ENCODE data around the gene HECW1. TPM values are rescaled to one million over a fixed set of nuclear protein-coding genes. Genes with fewer than 3 reads are reported as not detected.

The HECW1 gene
- total and polyA plus RNA-seq, 4 donors: 0.05 TPM; not detected in 3

DNA sequence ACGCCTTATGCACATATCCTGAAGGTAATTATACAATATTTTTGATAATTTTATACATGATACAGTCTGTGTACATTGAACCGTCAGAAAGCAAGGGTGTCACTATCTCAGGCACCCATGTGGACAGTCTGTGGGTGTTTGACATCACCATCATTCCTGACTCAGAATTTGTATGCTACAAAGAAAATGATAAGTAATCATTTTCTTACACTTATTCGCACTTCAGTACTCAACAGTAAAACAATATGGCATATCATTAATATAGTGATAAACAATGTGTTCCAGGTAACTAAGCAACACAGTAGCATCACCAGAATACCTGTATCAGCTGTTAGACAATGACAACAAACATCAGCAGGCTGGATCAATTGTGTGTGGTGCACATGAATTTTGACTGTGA lies 17.9 kb downstream of the HECW1 start (continued):
- TF ChIP-seq, protein P1, sequence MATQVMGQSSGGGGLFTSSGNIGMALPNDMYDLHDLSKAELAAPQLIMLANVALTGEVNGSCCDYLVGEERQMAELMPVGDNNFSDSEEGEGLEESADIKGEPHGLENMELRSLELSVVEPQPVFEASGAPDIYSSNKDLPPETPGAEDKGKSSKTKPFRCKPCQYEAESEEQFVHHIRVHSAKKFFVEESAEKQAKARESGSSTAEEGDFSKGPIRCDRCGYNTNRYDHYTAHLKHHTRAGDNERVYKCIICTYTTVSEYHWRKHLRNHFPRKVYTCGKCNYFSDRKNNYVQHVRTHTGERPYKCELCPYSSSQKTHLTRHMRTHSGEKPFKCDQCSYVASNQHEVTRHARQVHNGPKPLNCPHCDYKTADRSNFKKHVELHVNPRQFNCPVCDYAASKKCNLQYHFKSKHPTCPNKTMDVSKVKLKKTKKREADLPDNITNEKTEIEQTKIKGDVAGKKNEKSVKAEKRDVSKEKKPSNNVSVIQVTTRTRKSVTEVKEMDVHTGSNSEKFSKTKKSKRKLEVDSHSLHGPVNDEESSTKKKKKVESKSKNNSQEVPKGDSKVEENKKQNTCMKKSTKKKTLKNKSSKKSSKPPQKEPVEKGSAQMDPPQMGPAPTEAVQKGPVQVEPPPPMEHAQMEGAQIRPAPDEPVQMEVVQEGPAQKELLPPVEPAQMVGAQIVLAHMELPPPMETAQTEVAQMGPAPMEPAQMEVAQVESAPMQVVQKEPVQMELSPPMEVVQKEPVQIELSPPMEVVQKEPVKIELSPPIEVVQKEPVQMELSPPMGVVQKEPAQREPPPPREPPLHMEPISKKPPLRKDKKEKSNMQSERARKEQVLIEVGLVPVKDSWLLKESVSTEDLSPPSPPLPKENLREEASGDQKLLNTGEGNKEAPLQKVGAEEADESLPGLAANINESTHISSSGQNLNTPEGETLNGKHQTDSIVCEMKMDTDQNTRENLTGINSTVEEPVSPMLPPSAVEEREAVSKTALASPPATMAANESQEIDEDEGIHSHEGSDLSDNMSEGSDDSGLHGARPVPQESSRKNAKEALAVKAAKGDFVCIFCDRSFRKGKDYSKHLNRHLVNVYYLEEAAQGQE (IDR thresholded peaks at IDR 0.05): no peak

DNA sequence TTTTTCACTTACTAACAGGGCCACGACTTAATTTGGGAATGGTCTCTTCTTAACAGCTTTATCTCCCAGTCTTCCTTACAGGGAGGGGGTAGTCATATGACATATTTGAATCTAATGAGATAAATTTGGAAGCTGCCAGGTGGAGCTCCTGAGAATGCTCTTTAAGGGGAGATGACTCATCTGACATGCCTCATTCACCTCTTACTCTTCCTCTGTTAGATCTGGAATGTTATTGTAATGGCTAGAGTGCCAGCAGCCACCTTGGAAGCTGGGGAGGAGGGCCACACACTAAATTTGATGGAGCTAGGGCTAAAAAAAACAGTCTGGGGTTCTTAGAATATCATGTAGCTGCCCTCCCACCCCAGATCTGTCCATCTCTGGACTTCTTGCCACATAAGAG lies 22.7 kb downstream of the HECW1 start:
- no peaks in the 10 kb centered on the region for H3K4me1 ChIP-seq (ENCODE audit: control insufficient read depth in 4 of 4, insufficient read depth in 4 of 4, low read length in 3 of 4)
- H3K9ac ChIP-seq (ENCODE audit: low read depth in 1 of 2, low read length in 2 of 2): no peak overlapping the region
- 59% methylated on average over 1 of the region's 1 CpG for WGBS
- no peak overlapping the region for H3K27ac ChIP-seq (ENCODE audit: low read depth in 1 of 2, low read length in 2 of 2)
- TF ChIP-seq FOXA2 (IDR thresholded peaks at IDR 0.05) (no peak), ZBTB33 (IDR thresholded peaks at IDR 0.05) (no peak), NR2F2 (IDR thresholded peaks at IDR 0.05) (no peak), ATF3 (IDR thresholded peaks at IDR 0.05) (no peak), HNF4A (conservative IDR thresholded peaks at IDR 0.05) (no peak), TAF1 (conservative IDR thresholded peaks at IDR 0.05) (no peak), JUND (IDR thresholded peaks at IDR 0.05) (no peak), EGR1 (IDR thresholded peaks at IDR 0.05; ENCODE audit: low read depth in 2 of 2) (no peak), RAD21 (IDR thresholded peaks at IDR 0.05) (no peak), RXRA (IDR thresholded peaks at IDR 0.05) (no peak)
- TF ChIP-seq, protein P2, sequence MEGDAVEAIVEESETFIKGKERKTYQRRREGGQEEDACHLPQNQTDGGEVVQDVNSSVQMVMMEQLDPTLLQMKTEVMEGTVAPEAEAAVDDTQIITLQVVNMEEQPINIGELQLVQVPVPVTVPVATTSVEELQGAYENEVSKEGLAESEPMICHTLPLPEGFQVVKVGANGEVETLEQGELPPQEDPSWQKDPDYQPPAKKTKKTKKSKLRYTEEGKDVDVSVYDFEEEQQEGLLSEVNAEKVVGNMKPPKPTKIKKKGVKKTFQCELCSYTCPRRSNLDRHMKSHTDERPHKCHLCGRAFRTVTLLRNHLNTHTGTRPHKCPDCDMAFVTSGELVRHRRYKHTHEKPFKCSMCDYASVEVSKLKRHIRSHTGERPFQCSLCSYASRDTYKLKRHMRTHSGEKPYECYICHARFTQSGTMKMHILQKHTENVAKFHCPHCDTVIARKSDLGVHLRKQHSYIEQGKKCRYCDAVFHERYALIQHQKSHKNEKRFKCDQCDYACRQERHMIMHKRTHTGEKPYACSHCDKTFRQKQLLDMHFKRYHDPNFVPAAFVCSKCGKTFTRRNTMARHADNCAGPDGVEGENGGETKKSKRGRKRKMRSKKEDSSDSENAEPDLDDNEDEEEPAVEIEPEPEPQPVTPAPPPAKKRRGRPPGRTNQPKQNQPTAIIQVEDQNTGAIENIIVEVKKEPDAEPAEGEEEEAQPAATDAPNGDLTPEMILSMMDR (IDR thresholded peaks at IDR 0.05; ENCODE audit: low read depth, low read length, missing input control): no peak
- TF ChIP-seq, protein P1 (IDR thresholded peaks at IDR 0.05): no peak
- no peak overlapping the region for H3K4me3 ChIP-seq (ENCODE audit: low read depth in 1 of 3, low read length in 3 of 3)
- no peaks in the 10 kb centered on the region for H3K9me3 ChIP-seq (ENCODE audit: control insufficient read depth in 4 of 4, low read length in 3 of 4)
- H3K27me3 ChIP-seq (ENCODE audit: control insufficient read depth in 4 of 4, insufficient read depth in 4 of 4, low read length in 3 of 4): peaks cover 0 to 7% (median 0%) of the 10 kb centered on the region in 4 donors
- no peaks in the 10 kb centered on the region for H3K36me3 ChIP-seq (ENCODE audit: control insufficient read depth in 4 of 4, insufficient read depth in 3 of 4, low read depth in 1 of 4, low read length in 3 of 4)
- DNase-seq (ENCODE audit: low spot score): no peak
